ENCODE measurements around the gene RAB11FIP4. TPM values are rescaled to one million over a fixed set of nuclear protein-coding genes. Genes with fewer than 3 reads are reported as not detected.

RAB11FIP4 gene
- total and polyA plus RNA-seq, 2 experiments from 2014 or later: 0.22 to 0.40 TPM

DNA sequence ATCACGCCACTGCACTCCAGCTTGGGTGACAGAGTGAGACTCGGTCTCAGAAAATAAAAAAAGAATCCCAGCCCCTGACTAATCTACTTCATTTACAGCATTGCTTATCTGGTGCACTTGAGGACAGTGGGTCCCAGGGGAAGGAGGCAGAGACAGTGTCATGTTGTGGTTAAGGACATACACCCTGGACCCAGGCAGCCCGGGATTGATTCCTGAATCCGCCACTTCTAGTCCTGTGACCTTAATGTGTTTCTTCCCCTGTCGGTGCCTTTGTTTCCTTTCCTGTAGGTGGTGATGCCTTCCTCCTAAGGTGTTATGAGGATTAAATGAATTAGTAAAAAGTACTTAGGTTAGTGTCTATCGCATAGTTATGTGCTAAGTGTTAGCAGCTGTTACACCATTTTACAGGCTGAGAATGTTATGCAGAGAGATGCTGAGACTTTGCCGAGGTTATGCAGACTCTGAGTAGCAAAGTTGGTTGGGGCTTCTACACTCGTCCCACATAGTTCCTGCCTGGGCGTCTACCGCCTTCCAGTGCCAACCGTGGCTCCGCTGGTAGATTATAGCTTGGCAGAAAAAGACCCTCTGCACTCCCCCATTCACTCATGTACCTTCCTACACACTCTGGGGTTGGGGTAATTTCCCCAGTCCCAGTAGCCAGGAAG lies 74.8 kb downstream of the RAB11FIP4 start:
- TF ChIP-seq EZH2phosphoT487 (IDR thresholded peaks at IDR 0.05; ENCODE audit: insufficient read depth, low read depth): no peak
- TF ChIP-seq EZH2 (IDR thresholded peaks at IDR 0.05; ENCODE audit: insufficient read depth, poor library complexity, severe bottlenecking): no peak
- Histone ChIP-seq H3K36me3 (ENCODE audit: low read depth) (no peaks in the 10 kb centered on the region), H4K20me1 (ENCODE audit: insufficient read depth) (no peaks in the 10 kb centered on the region), H3K4me1 (ENCODE audit: insufficient read depth) (no peaks in the 10 kb centered on the region), H3K79me2 (ENCODE audit: insufficient read depth) (no peaks in the 10 kb centered on the region), H3K27ac (no peak overlapping the region), H3F3A (ENCODE audit: insufficient read depth) (no peaks in the 10 kb centered on the region), H3K9ac (no peak overlapping the region), H3K27me3 (replicated peaks; ENCODE audit: insufficient read depth) (peaks cover 5% of the 10 kb centered on the region; the same call in 1 of the 2 replicates), H3K9me2 (ENCODE audit: insufficient read depth) (no peaks in the 10 kb centered on the region), H2AFZ (no peak overlapping the region), H3K4me2 (ENCODE audit: unreplicated experiment) (no peak overlapping the region), H3K4me3 (no peak overlapping the region), H3K9me3 (ENCODE audit: low read depth) (no peaks in the 10 kb centered on the region)
- no peak for DNase-seq
- in situ Hi-C loops (cut with MboI): no loop called here
- WGBS, 2 experiments (ENCODE audit: low coverage in 1 of 2, low lambda C conversion rate in 2 of 2, missing lambda C conversion rate in 2 of 2): 73 to 77% methylated on average over 12 of the region's 12 CpGs

DNA sequence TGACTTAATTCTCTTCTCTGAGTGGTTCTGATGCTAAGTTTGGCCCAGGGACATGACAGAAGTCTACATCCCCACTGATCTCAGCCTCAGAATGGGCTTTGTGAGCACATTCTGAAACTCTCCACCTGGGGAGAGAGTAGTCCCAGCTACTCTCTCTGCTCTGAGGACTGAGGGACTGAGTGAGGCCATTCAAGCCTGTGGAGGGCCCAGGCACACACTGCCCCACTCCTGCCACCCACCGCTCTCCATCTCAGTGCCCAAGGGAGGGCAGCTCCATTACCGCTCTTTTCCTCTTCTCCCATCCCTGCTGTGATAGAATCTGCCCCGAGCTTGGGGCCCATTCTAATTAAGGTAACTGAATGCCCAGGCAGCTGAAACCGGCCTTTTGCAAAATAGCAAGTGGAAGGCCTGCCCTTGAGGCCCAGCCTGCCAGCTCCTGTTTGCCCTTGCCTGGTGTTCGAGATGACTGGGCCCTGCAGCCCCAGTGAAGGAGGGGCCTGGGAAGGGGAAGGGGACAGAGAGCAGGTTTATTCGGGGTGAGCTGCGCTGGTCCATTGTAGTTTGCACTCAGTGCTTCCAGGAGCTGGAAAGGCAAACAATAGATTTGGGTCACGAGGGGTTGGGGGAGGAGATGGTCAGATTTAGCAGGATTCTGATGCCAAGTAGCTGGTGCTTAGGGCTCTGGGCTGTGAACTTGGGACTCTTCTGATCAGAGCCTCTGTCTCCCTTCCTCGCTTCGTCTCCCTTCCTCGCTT lies 76.2 kb downstream of the RAB11FIP4 start:
- Histone ChIP-seq H3K4me2 (ENCODE audit: unreplicated experiment) (no peak overlapping the region), H3K36me3 (ENCODE audit: low read depth) (no peaks in the 10 kb centered on the region), H3K27me3 (replicated peaks; ENCODE audit: insufficient read depth) (no peaks in the 10 kb centered on the region), H4K20me1 (ENCODE audit: insufficient read depth) (no peaks in the 10 kb centered on the region), H3K9ac (no peak overlapping the region), H3K9me3 (ENCODE audit: low read depth) (no peaks in the 10 kb centered on the region), H3K9me2 (ENCODE audit: insufficient read depth) (no peaks in the 10 kb centered on the region), H3K79me2 (ENCODE audit: insufficient read depth) (no peaks in the 10 kb centered on the region), H3K4me1 (ENCODE audit: insufficient read depth) (no peaks in the 10 kb centered on the region), H3K27ac (no peak overlapping the region), H3K4me3 (no peak overlapping the region), H2AFZ (no peak overlapping the region), H3F3A (ENCODE audit: insufficient read depth) (no peaks in the 10 kb centered on the region)
- WGBS, 2 experiments (ENCODE audit: low coverage in 1 of 2, low lambda C conversion rate in 2 of 2, missing lambda C conversion rate in 2 of 2): 53 to 57% methylated on average over 11 of the region's 11 CpGs
- in situ Hi-C loops (cut with MboI): no loop called here
- DNase-seq: no peak
- TF ChIP-seq EZH2phosphoT487 (IDR thresholded peaks at IDR 0.05; ENCODE audit: insufficient read depth, low read depth): no peak
- TF ChIP-seq EZH2 (IDR thresholded peaks at IDR 0.05; ENCODE audit: insufficient read depth, poor library complexity, severe bottlenecking): no peak

DNA sequence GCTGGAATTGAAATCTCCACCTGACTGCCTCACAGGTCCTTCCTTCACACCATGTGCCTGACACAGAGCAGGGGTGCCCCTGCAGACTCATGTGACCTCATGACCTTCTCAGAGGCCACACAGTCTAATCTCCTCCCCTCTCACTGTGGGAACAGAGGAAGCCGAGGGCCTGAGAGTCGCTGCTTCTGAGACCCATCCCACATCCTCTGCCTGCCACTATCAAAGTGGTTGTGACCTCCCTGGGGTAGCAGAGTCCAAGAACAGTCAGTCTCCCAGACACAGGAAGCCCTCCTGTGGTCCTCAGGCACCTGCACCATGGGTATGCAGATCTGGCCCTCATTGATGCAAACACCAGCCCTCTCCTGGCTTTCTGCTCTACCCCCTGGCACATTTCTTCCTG lies 78.5 kb downstream of the RAB11FIP4 start:
- Histone ChIP-seq H4K20me1 (ENCODE audit: insufficient read depth) (no peaks in the 10 kb centered on the region), H3K36me3 (ENCODE audit: low read depth) (no peaks in the 10 kb centered on the region), H3K27me3 (replicated peaks; ENCODE audit: insufficient read depth) (peaks cover 3% of the 10 kb centered on the region; the same call in 1 of the 2 replicates), H3K79me2 (ENCODE audit: insufficient read depth) (no peaks in the 10 kb centered on the region), H3K27ac (no peak overlapping the region), H3F3A (ENCODE audit: insufficient read depth) (no peaks in the 10 kb centered on the region), H3K4me3 (no peak overlapping the region), H3K9me2 (ENCODE audit: insufficient read depth) (no peaks in the 10 kb centered on the region), H3K9me3 (ENCODE audit: low read depth) (no peaks in the 10 kb centered on the region), H3K4me2 (ENCODE audit: unreplicated experiment) (no peak overlapping the region), H3K4me1 (ENCODE audit: insufficient read depth) (no peaks in the 10 kb centered on the region), H3K9ac (no peak overlapping the region), H2AFZ (no peak overlapping the region)
- WGBS, 2 experiments (ENCODE audit: low coverage in 1 of 2, low lambda C conversion rate in 2 of 2, missing lambda C conversion rate in 2 of 2): 21 to 44% methylated on average over 2 of the region's 2 CpGs
- no peak for TF ChIP-seq EZH2phosphoT487 (IDR thresholded peaks at IDR 0.05; ENCODE audit: insufficient read depth, low read depth)
- no peak for TF ChIP-seq EZH2 (IDR thresholded peaks at IDR 0.05; ENCODE audit: insufficient read depth, poor library complexity, severe bottlenecking)
- no peak for DNase-seq
- in situ Hi-C loops (cut with MboI): no loop called here

DNA sequence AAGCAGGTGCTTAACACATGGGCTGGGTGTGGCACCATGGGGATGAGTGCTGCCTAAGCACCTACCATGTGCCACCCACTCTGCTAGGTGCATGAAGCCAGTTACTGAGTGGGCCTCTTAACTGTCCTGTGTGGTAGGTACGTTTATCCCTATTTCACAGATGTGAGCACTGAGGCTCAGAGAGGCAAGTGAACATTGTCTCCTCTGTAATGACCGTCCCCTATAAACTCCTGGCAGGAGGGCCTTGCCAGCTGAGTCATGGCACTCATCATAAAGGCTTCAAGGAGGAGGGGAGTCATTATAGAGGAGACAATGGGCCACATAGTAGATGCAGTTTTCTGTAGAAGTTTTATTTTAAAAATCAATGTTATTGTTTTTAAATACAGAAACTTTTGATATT lies 79.1 kb downstream of the RAB11FIP4 start:
- H3K9me2 ChIP-seq (ENCODE audit: insufficient read depth): no peaks in the 10 kb centered on the region
- H3F3A ChIP-seq (ENCODE audit: insufficient read depth): no peaks in the 10 kb centered on the region
- no peak overlapping the region for H2AFZ ChIP-seq
- no peaks in the 10 kb centered on the region for H3K4me1 ChIP-seq (ENCODE audit: insufficient read depth)
- H3K27me3 ChIP-seq (replicated peaks; ENCODE audit: insufficient read depth): peaks cover 9% of the 10 kb centered on the region; the same call in 1 of the 2 replicates
- no peak overlapping the region for H3K27ac ChIP-seq
- no peaks in the 10 kb centered on the region for H3K9me3 ChIP-seq (ENCODE audit: low read depth)
- H3K9ac ChIP-seq: no peak overlapping the region
- in situ Hi-C loops (cut with MboI): no loop called here
- no peaks in the 10 kb centered on the region for H3K79me2 ChIP-seq (ENCODE audit: insufficient read depth)
- no peaks in the 10 kb centered on the region for H4K20me1 ChIP-seq (ENCODE audit: insufficient read depth)
- TF ChIP-seq EZH2phosphoT487 (IDR thresholded peaks at IDR 0.05; ENCODE audit: insufficient read depth, low read depth) (no peak), EZH2 (IDR thresholded peaks at IDR 0.05; ENCODE audit: insufficient read depth, poor library complexity, severe bottlenecking) (no peak)
- peak; percentile 22 for DNase-seq
- no peaks in the 10 kb centered on the region for H3K36me3 ChIP-seq (ENCODE audit: low read depth)
- no peak overlapping the region for H3K4me3 ChIP-seq
- WGBS, 2 experiments (ENCODE audit: low coverage in 1 of 2, low lambda C conversion rate in 2 of 2, missing lambda C conversion rate in 2 of 2): 60 to 71% methylated on average over 2 of the region's 2 CpGs
- H3K4me2 ChIP-seq (ENCODE audit: unreplicated experiment): no peak overlapping the region
